PC-9 (cell line): Measurements from ENCODE around the gene EXT2. TPM values are rescaled to one million over a fixed set of nuclear protein-coding genes. Genes with fewer than 3 reads are reported as not detected.

Source experiments
- BruUV-seq: library from RNA; stranded (reverse); fragments of 400-500 nt; replicated peaks from 2 replicates; lab custom pipeline; 2021; lab: Mats Ljungman, UMichigan
- CTCF ChIA-PET: fragments of 300-600 bp; sonication (Branson Sonifier 250); formaldehyde crosslinking; loops from one replicate; lab custom pipeline; 2022; ENCODE audit warnings: antibody characterized with exemption; lab: Charles Lee
- POLR2A ChIA-PET: fragments of 300-600 bp; sonication (Branson Sonifier 250); formaldehyde crosslinking; loops from one replicate; lab custom pipeline; 2022; ENCODE audit warnings: antibody characterized with exemption; ENCODE audit not compliant: unreplicated experiment; lab: Charles Lee
- DNase-seq, 2 experiments: peaks; one replicate each; pipeline versions ENCODE4 v3.0.0 to v3.0.0-alpha.2; 2015 to 2022; ENCODE audit warnings: mixed read lengths in 1 of 2
- H2AFZ ChIP-seq: fragments of 200-600 bp; sonication (generic); 2 replicates; pipeline ENCODE4 v1.8.1; 2017; ENCODE audit warnings: antibody characterized with exemption
- H3F3A ChIP-seq: fragments of 200-600 bp; sonication (generic); 2 replicates; pipeline ENCODE4 v1.8.1; 2017; ENCODE audit warnings: antibody characterized with exemption, mild to moderate bottlenecking, low read depth; ENCODE audit not compliant: insufficient read depth
- H3K27ac ChIP-seq: fragments of 200-600 bp; sonication (generic); 2 replicates; pipeline ENCODE4 v1.6.1; 2016; ENCODE audit warnings: mixed run types
- H3K27me3 ChIP-seq: fragments of 200-600 bp; sonication (generic); 2 replicates; pipeline ENCODE4 v1.6.1; 2016; ENCODE audit warnings: low read depth, mixed run types; ENCODE audit not compliant: insufficient read depth
- H3K36me3 ChIP-seq: fragments of 200-600 bp; sonication (generic); 2 replicates; pipeline ENCODE4 v1.6.1; 2016; ENCODE audit warnings: low read depth, mixed run types
- H3K4me1 ChIP-seq: fragments of 200-600 bp; sonication (generic); replicated peaks from 2 replicates; pipeline ENCODE4 v1.6.1; 2016; ENCODE audit warnings: mixed run types; ENCODE audit not compliant: insufficient read depth
- H3K4me2 ChIP-seq: fragments of 200-600 bp; sonication (generic); 2 replicates; pipeline ENCODE4 v1.6.1; 2017; ENCODE audit warnings: mixed run types
- H3K4me3 ChIP-seq: fragments of 200-600 bp; sonication (generic); 2 replicates; pipeline ENCODE4 v1.6.1; 2016; ENCODE audit warnings: mixed run types
- H3K79me2 ChIP-seq: fragments of 200-600 bp; sonication (generic); 2 replicates; pipeline ENCODE4 v1.6.1; 2017; ENCODE audit warnings: low read depth, mixed run types
- H3K9me2 ChIP-seq: fragments of 200-600 bp; sonication (generic); 2 replicates; pipeline ENCODE4 v1.8.1; 2017; ENCODE audit warnings: mild to moderate bottlenecking; ENCODE audit not compliant: insufficient read depth
- H3K9me3 ChIP-seq: fragments of 200-600 bp; sonication (generic); 2 replicates; pipeline ENCODE4 v1.8.1; 2016; ENCODE audit warnings: low read depth; ENCODE audit not compliant: insufficient read depth
- H4K20me1 ChIP-seq: fragments of 200-600 bp; sonication (generic); 2 replicates; pipeline ENCODE4 v1.8.1; 2017; ENCODE audit not compliant: insufficient read depth
- CTCF ChIP-seq: fragments of 200-600 bp; sonication (generic); conservative IDR thresholded peaks from 2 replicates; pipeline ENCODE4 v1.6.1; 2017; ENCODE audit warnings: mixed run types, antibody characterized with exemption, mild to moderate bottlenecking, moderate library complexity
- EZH2 ChIP-seq: fragments of 200-600 bp; sonication (generic); IDR thresholded peaks from 2 replicates; pipeline ENCODE4 v1.8.0; 2017; ENCODE audit warnings: antibody characterized with exemption, low read depth
- intact Hi-C: fragments of 100-400 bp; cut with micrococcal nuclease; formaldehyde crosslinking; loops from one replicate; pipeline ENCODE4 v1.10.0; 2022; ENCODE audit not compliant: unreplicated experiment
- total RNA-seq: library from RNA; stranded (reverse); gene quantifications from 2 replicates; pipeline ENCODE4 v1.2.3, GENCODE V29; 2021

The EXT2 gene
- total RNA-seq, 1 experiment from 2014 or later, result 72.4 TPM

- no peak for DNase-seq
Observed at GRCh38 chr11:44047931-44048431, 47.5 kb upstream of the EXT2 start, which contains the start of gene ACCSL. Gene ACCSL, plus strand, starts transcription at chr11:44047981. Its CDS starts 56 bp downstream, at chr11:44048037.

GRCh38 chr11:44049832-44050231, 45.6 kb upstream of the EXT2 start:
- H3F3A ChIP-seq, result no peaks in the 10 kb centered on the region
- no peaks in the 10 kb centered on the region for H3K79me2 ChIP-seq
- no peaks in the 10 kb centered on the region for H3K4me1 ChIP-seq
- POLR2A ChIA-PET, result no interaction called here
- no peak overlapping the region for H3K4me3 ChIP-seq
- no peaks in the 10 kb centered on the region for H4K20me1 ChIP-seq
- no peak for TF ChIP-seq EZH2
- TF ChIP-seq CTCF, result no peak
- no peaks in the 10 kb centered on the region for H3K9me3 ChIP-seq
- CTCF ChIA-PET, result no interaction called here
- no peak overlapping the region for H3K27ac ChIP-seq
- H3K9me2 ChIP-seq, result no peaks in the 10 kb centered on the region; the same call in 1 of the 2 replicates
- BruUV-seq, result no TSS peak
- no peak for DNase-seq
- H2AFZ ChIP-seq, result no peak overlapping the region
- H3K4me2 ChIP-seq, result no peak overlapping the region
- H3K27me3 ChIP-seq, result peaks cover 60% of the 10 kb centered on the region
- no peaks in the 10 kb centered on the region for H3K36me3 ChIP-seq
- intact Hi-C loops, result no loop called here

More at GRCh38 chr11:44047931-44048431, 47.5 kb upstream of the EXT2 start, which contains the start of gene ACCSL:
- Histone ChIP-seq H3K79me2 (no peaks in the 10 kb centered on the region), H3K27me3 (peaks cover 50% of the 10 kb centered on the region), H3F3A (no peaks in the 10 kb centered on the region), H3K9me2 (no peaks in the 10 kb centered on the region; the same call in 1 of the 2 replicates), H3K9me3 (no peaks in the 10 kb centered on the region), H3K4me3 (no peak within 1 kb of the TSS), H3K36me3 (no peaks in the 10 kb centered on the region), H3K4me1 (no peaks in the 10 kb centered on the region), H3K4me2 (no peak within 1 kb of the TSS), H4K20me1 (no peaks in the 10 kb centered on the region), H2AFZ (no peak within 1 kb of the TSS), H3K27ac (no peak within 1 kb of the TSS)
- TF ChIP-seq EZH2, result no peak
- no peak for TF ChIP-seq CTCF
- intact Hi-C loops, result no loop called here
- ChIA-PET POLR2A (no interaction called here), CTCF (interaction anchor here (0.7 kb wide), 1 partner anchor 1757 kb away, joined by 3 read pairs; no protein-coding TSS in a partner anchor)
- no TSS peak for BruUV-seq

- Histone ChIP-seq H3K27ac (no peak overlapping the region), H3K79me2 (no peaks in the 10 kb centered on the region), H3K9me3 (no peaks in the 10 kb centered on the region), H3K4me3 (no peak overlapping the region), H4K20me1 (no peaks in the 10 kb centered on the region), H3K4me2 (no peak overlapping the region), H3F3A (no peaks in the 10 kb centered on the region), H3K27me3 (peaks cover 72% of the 10 kb centered on the region), H3K36me3 (no peaks in the 10 kb centered on the region), H2AFZ (no peak overlapping the region), H3K9me2 (no peaks in the 10 kb centered on the region; the same call in 1 of the 2 replicates), H3K4me1 (no peaks in the 10 kb centered on the region)
- ChIA-PET POLR2A (no interaction called here), CTCF (interaction anchor here (0.7 kb wide), 1 partner anchor 42 kb away, joined by 4 read pairs; no protein-coding TSS in a partner anchor)
- intact Hi-C loops, result no loop called here
- BruUV-seq, result no TSS peak
- no peak for DNase-seq
- TF ChIP-seq EZH2, result no peak
- no peak for TF ChIP-seq CTCF
Observed at GRCh38 chr11:44051171-44051570, 44.3 kb upstream of the EXT2 start.
